ENCODE measurements around the gene DVL3. TPM values are rescaled to one million over a fixed set of nuclear protein-coding genes. Genes with fewer than 3 reads are reported as not detected.

DVL3 gene
- total and polyA plus RNA-seq, 9 donors, result 30.2 to 93.8 (median 71.1) TPM

DNA sequence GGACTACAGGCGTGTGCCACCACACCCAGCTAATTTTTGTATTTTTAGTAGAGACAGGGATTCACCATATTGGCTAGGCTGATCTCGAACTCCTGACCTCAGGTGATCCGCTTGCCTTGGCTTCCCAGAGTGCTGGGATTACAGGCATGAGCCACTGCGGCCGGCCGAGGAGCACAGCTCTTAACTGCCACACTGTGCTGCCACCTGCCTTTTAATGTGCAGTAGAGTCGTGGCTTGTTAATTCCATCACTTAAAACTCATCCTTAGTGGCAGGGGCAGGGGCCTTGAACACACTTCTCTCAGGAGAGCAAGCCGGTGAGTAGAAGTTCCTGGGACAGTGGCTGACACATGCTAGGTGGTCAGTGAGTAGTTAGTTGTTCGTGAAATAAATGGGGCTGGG is 43.3 kb downstream of the DVL3 start:
- no peak for TF ChIP-seq POLR2A (IDR thresholded peaks at IDR 0.05)
- TF ChIP-seq, protein P1, sequence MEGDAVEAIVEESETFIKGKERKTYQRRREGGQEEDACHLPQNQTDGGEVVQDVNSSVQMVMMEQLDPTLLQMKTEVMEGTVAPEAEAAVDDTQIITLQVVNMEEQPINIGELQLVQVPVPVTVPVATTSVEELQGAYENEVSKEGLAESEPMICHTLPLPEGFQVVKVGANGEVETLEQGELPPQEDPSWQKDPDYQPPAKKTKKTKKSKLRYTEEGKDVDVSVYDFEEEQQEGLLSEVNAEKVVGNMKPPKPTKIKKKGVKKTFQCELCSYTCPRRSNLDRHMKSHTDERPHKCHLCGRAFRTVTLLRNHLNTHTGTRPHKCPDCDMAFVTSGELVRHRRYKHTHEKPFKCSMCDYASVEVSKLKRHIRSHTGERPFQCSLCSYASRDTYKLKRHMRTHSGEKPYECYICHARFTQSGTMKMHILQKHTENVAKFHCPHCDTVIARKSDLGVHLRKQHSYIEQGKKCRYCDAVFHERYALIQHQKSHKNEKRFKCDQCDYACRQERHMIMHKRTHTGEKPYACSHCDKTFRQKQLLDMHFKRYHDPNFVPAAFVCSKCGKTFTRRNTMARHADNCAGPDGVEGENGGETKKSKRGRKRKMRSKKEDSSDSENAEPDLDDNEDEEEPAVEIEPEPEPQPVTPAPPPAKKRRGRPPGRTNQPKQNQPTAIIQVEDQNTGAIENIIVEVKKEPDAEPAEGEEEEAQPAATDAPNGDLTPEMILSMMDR (IDR thresholded peaks at IDR 0.05), result no peak
- H3K9me3 ChIP-seq, result no peaks in the 10 kb centered on the region
- no peak for DNase-seq
- no peaks in the 10 kb centered on the region for H3K27me3 ChIP-seq
- WGBS, 3 donors, result 78 to 83% (median 81%) methylated on average over 9 of the region's 9 CpGs
- no peaks in the 10 kb centered on the region for H3K4me1 ChIP-seq (ENCODE audit: insufficient read depth)
- H3K4me3 ChIP-seq, result no peak overlapping the region
- no peak overlapping the region for H3K27ac ChIP-seq
- intact Hi-C loops (cut with DNase I), result no loop called here
- no peaks in the 10 kb centered on the region for H3K36me3 ChIP-seq

GRCh38 chr3:184200825-184201224 is 45.6 kb downstream of the DVL3 start:
- no peak for TF ChIP-seq EP300 (IDR thresholded peaks at IDR 0.05)
- TF ChIP-seq, protein P1 (IDR thresholded peaks at IDR 0.05), result no peak
- intact Hi-C loops (cut with DNase I), result no loop called here
- DNase-seq, result no peak

GRCh38 chr3:184203526-184203925 is 48.3 kb downstream of the DVL3 start:
- intact Hi-C loops (cut with DNase I), result no loop called here
- H3K4me1 ChIP-seq (ENCODE audit: insufficient read depth), result no peaks in the 10 kb centered on the region

More at GRCh38 chr3:184200825-184201224, 45.6 kb downstream of the DVL3 start:
- H3K27ac ChIP-seq, result no peak overlapping the region
- no peaks in the 10 kb centered on the region for H3K9me3 ChIP-seq
- H3K36me3 ChIP-seq, result no peaks in the 10 kb centered on the region
- H3K4me1 ChIP-seq (ENCODE audit: insufficient read depth), result no peaks in the 10 kb centered on the region
- no peaks in the 10 kb centered on the region for H3K27me3 ChIP-seq
- H3K4me3 ChIP-seq, result no peak overlapping the region

DNA sequence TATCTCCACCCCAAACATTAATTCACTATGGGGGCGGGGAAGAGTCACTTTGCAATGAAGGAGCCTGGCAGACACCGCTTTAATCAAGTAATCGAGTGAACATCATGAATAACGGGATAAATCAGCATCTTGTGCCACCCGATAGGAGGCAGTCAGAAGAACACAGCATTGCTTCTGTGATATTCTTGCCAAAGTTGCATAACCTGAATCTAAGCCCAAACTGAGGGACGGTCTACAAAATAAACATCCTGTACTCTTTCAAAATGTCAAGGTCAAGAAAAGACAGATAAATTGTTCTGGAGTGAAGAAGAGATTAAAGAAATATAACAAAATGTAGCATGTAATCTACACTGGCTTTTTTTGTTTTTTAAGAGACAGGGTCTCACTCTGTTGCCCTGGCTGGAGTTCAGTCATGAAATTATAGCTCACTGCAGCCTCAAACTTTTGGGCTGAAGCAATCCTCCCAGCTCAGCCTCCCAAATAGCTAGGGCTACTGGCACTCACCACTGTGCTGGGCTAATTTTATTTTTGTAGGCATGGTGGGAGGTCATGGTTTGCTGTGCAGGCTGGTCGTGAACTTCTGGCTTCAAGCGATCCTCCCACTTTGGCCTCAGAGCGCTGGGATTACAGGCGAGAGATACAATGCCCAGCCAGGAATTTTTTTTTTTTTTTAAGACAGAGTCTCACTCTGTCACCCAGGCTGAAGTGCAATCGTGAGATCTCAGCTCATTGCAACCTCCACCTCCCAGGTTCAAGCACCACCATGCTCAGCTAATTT is 54.2 kb downstream of the DVL3 start:
- no peak overlapping the region for H3K4me3 ChIP-seq
- H3K27me3 ChIP-seq, result no peaks in the 10 kb centered on the region
- TF ChIP-seq POLR2A (IDR thresholded peaks at IDR 0.05) (no peak), EP300 (IDR thresholded peaks at IDR 0.05) (no peak)
- TF ChIP-seq, protein P1 (IDR thresholded peaks at IDR 0.05), result no peak
- no peak overlapping the region for H3K27ac ChIP-seq
- H3K9me3 ChIP-seq, result no peaks in the 10 kb centered on the region
- WGBS, 3 donors, result 17 to 26% (median 19%) methylated on average over 11 of the region's 11 CpGs
- DNase-seq, result peak in 3 of 5 donors; percentile 40 to 54 (median 50)
- H3K36me3 ChIP-seq, result no peaks in the 10 kb centered on the region
- peaks cover 6% of the 10 kb centered on the region for H3K4me1 ChIP-seq (ENCODE audit: insufficient read depth)
- intact Hi-C loops (cut with DNase I), result no loop called here

More at GRCh38 chr3:184203526-184203925, 48.3 kb downstream of the DVL3 start:
- TF ChIP-seq EP300 (IDR thresholded peaks at IDR 0.05), result no peak
- TF ChIP-seq, protein P1 (IDR thresholded peaks at IDR 0.05), result no peak
- TF ChIP-seq POLR2A (IDR thresholded peaks at IDR 0.05), result no peak
- Histone ChIP-seq H3K36me3 (no peaks in the 10 kb centered on the region), H3K27me3 (no peaks in the 10 kb centered on the region), H3K9me3 (no peaks in the 10 kb centered on the region), H3K27ac (no peak overlapping the region), H3K4me3 (no peak overlapping the region)
- DNase-seq, result no peak
- WGBS, 3 donors, result 74 to 84% (median 81%) methylated on average over 8 of the region's 8 CpGs
